ENCODE results near the gene RAP1GAP. TPM values are rescaled to one million over a fixed set of nuclear protein-coding genes. Genes with fewer than 3 reads are reported as not detected.

The RAP1GAP gene
- total and polyA plus RNA-seq, 9 of the 15 experiments (the other 6 are each of a cell fraction or from before 2014, with no cell fraction given) = 0.29 to 30.2 (median 19.2) TPM

GRCh38 chr1:21550097-21550496 lies 119.1 kb downstream of the RAP1GAP start:
- FAIRE-seq (no peak), DNase-seq (ENCODE audit: extremely low read depth in 1 of 4, low spot score in 3 of 4) (no peak), ATAC-seq (no peak; the same call in 2 of the 3 replicates)
- in situ Hi-C loops (cut with MboI) = no loop called here
- no peak overlapping the region for H3K27ac ChIP-seq (ENCODE audit: extremely low read depth, low read depth, low read length)
- BruUV-seq (replicated peaks) = no TSS peak
- H2AFZ ChIP-seq (ENCODE audit: low read depth, low read length) = no peak overlapping the region
- no peak overlapping the region; a peak in 1 of 4 replicates for H3K9ac ChIP-seq (ENCODE audit: insufficient read depth in 1 of 2, low read depth in 2 of 2, low read length in 2 of 2)
- intact Hi-C loops (cut with micrococcal nuclease) = no loop called here
- CTCF ChIA-PET (ENCODE audit: low intra/inter-chr PET ratio) = no interaction called here
- H3K9me3 ChIP-seq (replicated peaks; ENCODE audit: control insufficient read depth, insufficient read depth, low read depth, low read length) = no peaks in the 10 kb centered on the region
- no peaks in the 10 kb centered on the region for H4K20me1 ChIP-seq (replicated peaks; ENCODE audit: control insufficient read depth, insufficient read depth, low read length)
- no peaks in the 10 kb centered on the region for H3K36me3 ChIP-seq (ENCODE audit: control insufficient read depth, insufficient read depth, low read length)
- 1% methylated on average over 5 of the region's 5 CpGs for WGBS (ENCODE audit: insufficient coverage, low coverage, missing lambda C conversion rate)
- peaks cover 2 to 14% of the 10 kb centered on the region in 2 experiments for H3K4me1 ChIP-seq (replicated peaks in 1 of 2; ENCODE audit: control insufficient read depth in 2 of 2, insufficient read depth in 2 of 2, low read length in 2 of 2)
- no peaks in the 10 kb centered on the region for H3K9me1 ChIP-seq (ENCODE audit: control insufficient read depth, insufficient read depth, low read length)
- no peak overlapping the region; the same call in 1 of the 2 replicates for H3K4me2 ChIP-seq (ENCODE audit: insufficient read depth, low read length)
- H3K79me2 ChIP-seq (ENCODE audit: control insufficient read depth, insufficient read depth, low read length) = no peaks in the 10 kb centered on the region
- peaks cover 28 to 57% of the 10 kb centered on the region in 2 experiments for H3K27me3 ChIP-seq (ENCODE audit: control insufficient read depth in 2 of 2, insufficient read depth in 2 of 2, low read length in 2 of 2)
- POLR2A ChIA-PET = interaction anchor here (0.6 to 0.9 kb wide), 3 partner anchors 10 to 205 kb away, joined by 3 read pairs; no protein-coding TSS in a partner anchor
- no peak overlapping the region for H3K4me3 ChIP-seq
- TF ChIP-seq CEBPG (CRISPR knock-in tag; IDR thresholded peaks at IDR 0.05) = 0 out of 2 replicates have a peak, but pooled peaks have one; percentile 6
- TF ChIP-seq CEBPG (tag; conservative IDR thresholded peaks at IDR 0.05 in 1 of 2, IDR thresholded peaks at IDR 0.05 in 1 of 2) = peak in 1 of 2 experiments; percentile 17; a peak in 1 of 4 replicates
- no peak for TF ChIP-seq PBX2 (CRISPR knock-in tag; IDR thresholded peaks at IDR 0.05; ENCODE audit: low read depth)
- TF ChIP-seq PBX2 (tag; conservative IDR thresholded peaks at IDR 0.05; ENCODE audit: low read depth) = peak; percentile 46
- TF ChIP-seq ZNF655 (CRISPR knock-in tag; IDR thresholded peaks at IDR 0.05) = no peak
- no peak for TF ChIP-seq TCF7L2 (IDR thresholded peaks at IDR 0.05; ENCODE audit: low read depth, low read length)
- TF ChIP-seq CEBPZ (IDR thresholded peaks at IDR 0.05; ENCODE audit: borderline replicate concordance, low read depth, low read length) = no peak
- TF ChIP-seq HCFC1 (IDR thresholded peaks at IDR 0.05; ENCODE audit: low read depth, low read length) = no peak
- TF ChIP-seq ZNF449 (CRISPR knock-in tag; IDR thresholded peaks at IDR 0.05) = no peak
- peak; percentile 38; the same call in 1 of the 2 replicates for TF ChIP-seq ESRRA (IDR thresholded peaks at IDR 0.05; ENCODE audit: borderline replicate concordance, low read depth)

All from K562 (cell line).